DND-41 (cell line): ENCODE results near the gene HEPN1.

ENCODE experiments used
- ATAC-seq: fragments of 200-7000 bp; cut with Tn5 transposase; 3 replicates; pipeline ENCODE4 v1.9.1; 2021; ENCODE audit warnings: low read depth; ENCODE audit not compliant: insufficient read depth
- DNase-seq: peaks from one replicate; pipeline ENCODE4 v3.0.0-alpha.2; 2020
- H2AFZ ChIP-seq: 2 replicates; pipeline ENCODE4 v1.6.0; 2012; ENCODE audit warnings: low read depth, low read length
- H3K27ac ChIP-seq: 2 replicates; pipeline ENCODE4 v1.5.1; 2012; ENCODE audit warnings: low read length, inconsistent platforms
- H3K27me3 ChIP-seq: fragments of 200-600 bp; sonication (generic); 2 replicates; pipeline ENCODE4 v1.6.0; 2012; ENCODE audit warnings: low read length, mild to moderate bottlenecking, inconsistent platforms; ENCODE audit not compliant: insufficient read depth, poor library complexity
- H3K36me3 ChIP-seq: 2 replicates; pipeline ENCODE4 v1.5.1; 2012; ENCODE audit warnings: low read length, inconsistent platforms; ENCODE audit not compliant: insufficient read depth
- H3K4me1 ChIP-seq: 2 replicates; pipeline ENCODE4 v1.5.1; 2012; ENCODE audit warnings: mild to moderate bottlenecking, low read length; ENCODE audit not compliant: insufficient read depth
- H3K4me2 ChIP-seq: 2 replicates; pipeline ENCODE4 v1.6.0; 2012; ENCODE audit warnings: mild to moderate bottlenecking, moderate library complexity, low read length, inconsistent platforms; ENCODE audit not compliant: insufficient read depth
- H3K4me3 ChIP-seq, 2 experiments: fragments of 200-600 bp in 1 of 2; shearing (Covaris generic) in 1 of 2; 2 replicates each; pipeline ENCODE4 v1.5.1; 2012 to 2016; ENCODE audit warnings: inconsistent platforms in 2 of 2, low read length in 2 of 2, mild to moderate bottlenecking in 2 of 2, low read depth in 1 of 2, moderate library complexity in 1 of 2
- H3K79me2 ChIP-seq: 2 replicates; pipeline ENCODE4 v1.6.0; 2012; ENCODE audit warnings: low read length, inconsistent platforms; ENCODE audit not compliant: insufficient read depth
- H3K9ac ChIP-seq: 2 replicates; pipeline ENCODE4 v1.6.0; 2012; ENCODE audit warnings: low read depth, mild to moderate bottlenecking, inconsistent platforms, low read length, moderate library complexity
- H3K9me3 ChIP-seq: 2 replicates; pipeline ENCODE4 v1.5.1; 2012; ENCODE audit warnings: low read length, moderate library complexity, mild to moderate bottlenecking, inconsistent platforms; ENCODE audit not compliant: insufficient read depth, severe bottlenecking
- H4K20me1 ChIP-seq: 2 replicates; pipeline ENCODE4 v1.6.0; 2012; ENCODE audit warnings: low read length; ENCODE audit not compliant: insufficient read depth
- EZH2 ChIP-seq: IDR thresholded peaks from 3 replicates; pipeline ENCODE4 v1.6.1; 2012; ENCODE audit warnings: borderline replicate concordance, low read depth, mild to moderate bottlenecking, moderate library complexity, low read length, inconsistent platforms; ENCODE audit not compliant: severe bottlenecking
- TF ChIP-seq, protein P1 (sequence below): IDR thresholded peaks from 2 replicates; pipeline ENCODE4 v1.5.1; 2012; ENCODE audit warnings: borderline replicate concordance, low read length, moderate library complexity, mild to moderate bottlenecking; ENCODE audit not compliant: poor library complexity, severe bottlenecking; ENCODE audit errors: extremely low read depth

Gene HEPN1

DNA sequence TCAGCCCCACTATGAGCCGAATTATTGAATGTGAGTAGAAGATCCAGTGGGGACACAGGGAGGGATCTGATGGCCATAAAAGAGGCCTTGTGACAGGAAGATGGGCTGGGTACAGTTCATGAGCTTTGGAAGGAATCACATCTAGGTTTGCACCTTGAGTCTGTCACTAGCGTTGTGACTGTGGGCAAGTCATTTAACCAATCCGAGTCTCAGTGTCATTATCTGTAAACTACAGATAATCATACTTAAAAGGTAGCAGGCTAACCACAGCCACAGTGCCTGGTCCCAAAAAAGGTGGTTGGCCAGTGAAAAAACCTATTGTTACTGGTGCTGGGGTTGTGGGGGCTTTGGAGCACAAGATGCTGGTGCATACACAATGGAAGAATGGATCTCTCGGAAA, 3.8 kb downstream of the HEPN1 start:
- Histone ChIP-seq H3K79me2 (no peaks in the 10 kb centered on the region), H3K27ac (no peak overlapping the region), H3K36me3 (no peaks in the 10 kb centered on the region), H3K9me3 (no peaks in the 10 kb centered on the region), H3K4me1 (no peaks in the 10 kb centered on the region), H4K20me1 (no peaks in the 10 kb centered on the region), H3K4me2 (no peak overlapping the region), H3K4me3 (no peak overlapping the region), H2AFZ (no peak overlapping the region), H3K27me3 (no peaks in the 10 kb centered on the region), H3K9ac (no peak overlapping the region)
- DNase-seq (no peak), ATAC-seq (no peak)
- TF ChIP-seq EZH2 = no peak
- TF ChIP-seq, protein P1, sequence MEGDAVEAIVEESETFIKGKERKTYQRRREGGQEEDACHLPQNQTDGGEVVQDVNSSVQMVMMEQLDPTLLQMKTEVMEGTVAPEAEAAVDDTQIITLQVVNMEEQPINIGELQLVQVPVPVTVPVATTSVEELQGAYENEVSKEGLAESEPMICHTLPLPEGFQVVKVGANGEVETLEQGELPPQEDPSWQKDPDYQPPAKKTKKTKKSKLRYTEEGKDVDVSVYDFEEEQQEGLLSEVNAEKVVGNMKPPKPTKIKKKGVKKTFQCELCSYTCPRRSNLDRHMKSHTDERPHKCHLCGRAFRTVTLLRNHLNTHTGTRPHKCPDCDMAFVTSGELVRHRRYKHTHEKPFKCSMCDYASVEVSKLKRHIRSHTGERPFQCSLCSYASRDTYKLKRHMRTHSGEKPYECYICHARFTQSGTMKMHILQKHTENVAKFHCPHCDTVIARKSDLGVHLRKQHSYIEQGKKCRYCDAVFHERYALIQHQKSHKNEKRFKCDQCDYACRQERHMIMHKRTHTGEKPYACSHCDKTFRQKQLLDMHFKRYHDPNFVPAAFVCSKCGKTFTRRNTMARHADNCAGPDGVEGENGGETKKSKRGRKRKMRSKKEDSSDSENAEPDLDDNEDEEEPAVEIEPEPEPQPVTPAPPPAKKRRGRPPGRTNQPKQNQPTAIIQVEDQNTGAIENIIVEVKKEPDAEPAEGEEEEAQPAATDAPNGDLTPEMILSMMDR = no peak

- peak; percentile 52 for DNase-seq
- Histone ChIP-seq H3K27me3 (no peaks in the 10 kb centered on the region), H3K4me2 (no peak overlapping the region), H2AFZ (no peak overlapping the region), H3K79me2 (no peaks in the 10 kb centered on the region), H4K20me1 (no peaks in the 10 kb centered on the region), H3K4me3 (no peak overlapping the region), H3K9me3 (no peaks in the 10 kb centered on the region), H3K27ac (no peak overlapping the region), H3K9ac (no peak overlapping the region), H3K4me1 (no peaks in the 10 kb centered on the region), H3K36me3 (no peaks in the 10 kb centered on the region)
- peak; percentile 97 for ATAC-seq
- no peak for TF ChIP-seq EZH2
- TF ChIP-seq, protein P1 = peak; percentile 42
These were observed 4.2 kb downstream of the HEPN1 start for GRCh38 chr11:124923296-124923695.

DNA sequence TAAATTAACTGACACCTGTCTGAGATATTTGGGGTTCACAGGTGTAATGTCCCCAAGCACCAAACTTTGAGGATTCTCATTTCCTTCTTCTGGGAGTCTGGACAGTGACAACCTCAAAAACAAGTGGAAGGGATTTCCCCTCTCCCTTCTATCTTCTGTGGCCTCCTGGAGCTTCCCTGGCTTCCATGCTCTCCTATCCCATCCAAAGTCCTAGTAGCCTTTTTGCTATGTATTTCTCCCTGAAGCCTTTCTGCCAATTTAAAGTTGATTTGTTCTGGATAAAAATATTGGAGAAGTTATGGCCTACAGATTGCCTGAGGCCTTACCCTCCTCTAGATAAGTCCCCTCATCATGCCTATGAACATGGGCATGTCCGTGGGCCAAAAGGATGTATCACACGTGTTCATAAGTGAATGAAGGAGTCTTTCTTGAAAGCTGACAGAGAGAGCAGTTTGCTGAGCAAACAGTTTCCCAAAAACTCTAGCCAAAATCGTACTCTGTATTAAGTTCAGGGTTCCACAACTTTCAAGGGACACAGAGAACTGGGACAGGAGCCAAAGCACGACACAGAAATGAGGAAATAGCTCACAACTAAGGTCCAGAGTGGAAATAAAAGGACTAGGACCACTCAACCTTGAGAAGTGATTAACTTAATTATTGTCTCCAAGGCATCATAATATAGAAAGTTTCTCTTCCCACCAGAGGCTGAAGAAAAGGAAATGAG, 10.1 kb downstream of the HEPN1 start:
- Histone ChIP-seq H3K9ac (no peak overlapping the region), H3K9me3 (no peaks in the 10 kb centered on the region), H3K4me1 (no peaks in the 10 kb centered on the region), H3K27me3 (no peaks in the 10 kb centered on the region), H3K36me3 (no peaks in the 10 kb centered on the region), H3K79me2 (no peaks in the 10 kb centered on the region), H3K4me2 (no peak overlapping the region), H2AFZ (no peak overlapping the region), H3K27ac (no peak overlapping the region), H4K20me1 (no peaks in the 10 kb centered on the region), H3K4me3 (no peak overlapping the region)
- ATAC-seq (no peak), DNase-seq (no peak)
- TF ChIP-seq, protein P1 = no peak
- no peak for TF ChIP-seq EZH2

- Histone ChIP-seq H3K9ac (no peak overlapping the region), H3K4me1 (no peaks in the 10 kb centered on the region), H3K4me3 (no peak overlapping the region), H3K9me3 (no peaks in the 10 kb centered on the region), H3K27ac (no peak overlapping the region), H4K20me1 (no peaks in the 10 kb centered on the region), H3K79me2 (no peaks in the 10 kb centered on the region), H2AFZ (no peak overlapping the region), H3K36me3 (no peaks in the 10 kb centered on the region), H3K4me2 (no peak overlapping the region), H3K27me3 (peaks cover 5% of the 10 kb centered on the region)
- TF ChIP-seq, protein P1 = no peak
- no peak for TF ChIP-seq EZH2
- DNase-seq = no peak
- no peak for ATAC-seq
These were observed 11.7 kb downstream of the HEPN1 start for GRCh38 chr11:124930799-124931198.
